WERI-Rb-1 (cell line): ENCODE measurements around the gene AHI1.

Experiments used
- DNase-seq: peaks from one replicate; pipeline ENCODE4 v3.0.0-alpha.2; 2020
- H3K27ac ChIP-seq: fragments of 250-450 bp; sonication (Bioruptor Pico); 2 replicates; pipeline ENCODE4 v1.5.1; 2020; ENCODE audit warnings: mild to moderate bottlenecking, moderate library complexity
- H3K27me3 ChIP-seq: fragments of 250-450 bp; sonication (Bioruptor Pico); 2 replicates; pipeline ENCODE4 v1.5.1; 2021; ENCODE audit warnings: mild to moderate bottlenecking, low read depth, moderate library complexity; ENCODE audit not compliant: insufficient read depth, severe bottlenecking
- H3K36me3 ChIP-seq: fragments of 250-450 bp; sonication (Bioruptor Pico); 2 replicates; pipeline ENCODE4 v1.5.1; 2020; ENCODE audit warnings: mild to moderate bottlenecking, moderate library complexity
- H3K4me3 ChIP-seq: 2 replicates; pipeline ENCODE4 v1.5.1; 2011; ENCODE audit warnings: low read depth, mild to moderate bottlenecking, control low read depth, low read length
- H3K9me3 ChIP-seq: fragments of 250-450 bp; sonication (Bioruptor Pico); 2 replicates; pipeline ENCODE4 v1.5.1; 2021; ENCODE audit warnings: mild to moderate bottlenecking, moderate library complexity; ENCODE audit not compliant: severe bottlenecking
- CTCF ChIP-seq: IDR thresholded peaks from 2 replicates; pipeline ENCODE4 v1.5.1; 2011; ENCODE audit warnings: low read depth, mild to moderate bottlenecking, control low read depth, inconsistent platforms, low read length

The AHI1 gene

GRCh38 chr6:135295085-135295484, 202.5 kb downstream of the AHI1 start:
- no peak for TF ChIP-seq CTCF

GRCh38 chr6:135291288-135292076, 206.1 kb downstream of the AHI1 start:
- no peaks in the 10 kb centered on the region for H3K27me3 ChIP-seq
- H3K27ac ChIP-seq, result no peak overlapping the region
- DNase-seq, result no peak
- H3K9me3 ChIP-seq, result no peaks in the 10 kb centered on the region
- TF ChIP-seq CTCF, result no peak
- no peak overlapping the region for H3K4me3 ChIP-seq
- peaks cover 5% of the 10 kb centered on the region for H3K36me3 ChIP-seq

More at GRCh38 chr6:135295085-135295484, 202.5 kb downstream of the AHI1 start:
- no peak for DNase-seq
- H3K36me3 ChIP-seq, result peaks cover 4% of the 10 kb centered on the region
- no peaks in the 10 kb centered on the region for H3K27me3 ChIP-seq
- H3K4me3 ChIP-seq, result no peak overlapping the region
- H3K9me3 ChIP-seq, result no peaks in the 10 kb centered on the region
- no peak overlapping the region for H3K27ac ChIP-seq

- Histone ChIP-seq H3K27ac (no peak overlapping the region), H3K27me3 (no peaks in the 10 kb centered on the region), H3K36me3 (peaks cover 5% of the 10 kb centered on the region), H3K9me3 (no peaks in the 10 kb centered on the region), H3K4me3 (no peak overlapping the region)
- DNase-seq, result no peak
- no peak for TF ChIP-seq CTCF
Observed at GRCh38 chr6:135289816-135290215, 207.7 kb downstream of the AHI1 start.

- H3K4me3 ChIP-seq, result no peak overlapping the region
- no peak for DNase-seq
- H3K9me3 ChIP-seq, result no peaks in the 10 kb centered on the region
- peaks cover 5% of the 10 kb centered on the region for H3K36me3 ChIP-seq
- no peaks in the 10 kb centered on the region for H3K27me3 ChIP-seq
- H3K27ac ChIP-seq, result no peak overlapping the region
- no peak for TF ChIP-seq CTCF
Observed at GRCh38 chr6:135286962-135287538, 210.5 kb downstream of the AHI1 start.

- Histone ChIP-seq H3K27ac (no peak overlapping the region), H3K27me3 (no peaks in the 10 kb centered on the region), H3K36me3 (peaks cover 2% of the 10 kb centered on the region), H3K9me3 (no peaks in the 10 kb centered on the region), H3K4me3 (no peak overlapping the region)
- no peak for TF ChIP-seq CTCF
- DNase-seq, result no peak
Observed at GRCh38 chr6:135285165-135285564, 212.4 kb downstream of the AHI1 start.
